CD4-positive, alpha-beta T cell (primary cell): Measurements from ENCODE around the gene GBP5. TPM values are rescaled to one million over a fixed set of nuclear protein-coding genes. Genes with fewer than 3 reads are reported as not detected.

Experiments used
- ATAC-seq: fragments of 200-7000 bp; cut with Tn5 transposase; one replicate; pipeline ENCODE4 v1.10.0; 2022; ENCODE audit warnings: mild to moderate bottlenecking; ENCODE audit not compliant: poor library complexity
- CTCF ChIA-PET: fragments of 350-600 bp; sonication (Branson Sonifier 250); formaldehyde crosslinking; loops from one replicate; lab custom pipeline; 2021; ENCODE audit warnings: antibody characterized with exemption, inconsistent platforms; lab: Charles Lee
- POLR2A ChIA-PET: fragments of 350-600 bp; sonication (Branson Sonifier 250); formaldehyde crosslinking; loops from one replicate; lab custom pipeline; 2021; ENCODE audit warnings: antibody characterized with exemption, inconsistent platforms; lab: Charles Lee
- DNase-seq, 14 experiments: peaks; one replicate each; pipeline ENCODE4 v3.0.0-alpha.2; 2013 to 2020; ENCODE audit warnings: mixed read lengths in 2 of 14
- H3K27ac ChIP-seq, 2 donors: one replicate each; pipeline versions ENCODE4 v1.5.1 to v1.7.0; 2013; ENCODE audit warnings: low read length in 2 of 2, low read depth in 1 of 2, mild to moderate bottlenecking in 1 of 2
- H3K27me3 ChIP-seq, 2 experiments: 1 replicate in 1 of 2; 2 replicates in 1 of 2; pipeline versions ENCODE4 v1.6.1 to v1.7.0; 2013; ENCODE audit warnings: low read length in 2 of 2, control low read depth in 1 of 2, mild to moderate bottlenecking in 1 of 2, moderate library complexity in 1 of 2; ENCODE audit not compliant: insufficient read depth in 2 of 2, control insufficient read depth in 1 of 2
- H3K36me3 ChIP-seq: one replicate; pipeline ENCODE4 v1.6.1; 2013; ENCODE audit warnings: low read length, control low read depth; ENCODE audit not compliant: insufficient read depth
- H3K4me1 ChIP-seq: one replicate; pipeline ENCODE4 v1.6.1; 2013; ENCODE audit warnings: low read length, control low read depth; ENCODE audit not compliant: insufficient read depth
- H3K4me3 ChIP-seq: one replicate; pipeline ENCODE4 v1.5.1; 2013; ENCODE audit warnings: mild to moderate bottlenecking, low read length, moderate library complexity
- H3K9me3 ChIP-seq, 2 experiments: 1 replicate in 1 of 2; 2 replicates in 1 of 2; pipeline versions ENCODE4 v1.6.1 to v1.7.0; 2013; ENCODE audit warnings: low read length in 2 of 2, mild to moderate bottlenecking in 2 of 2, control low read depth in 1 of 2, moderate library complexity in 1 of 2; ENCODE audit not compliant: control insufficient read depth in 1 of 2, insufficient read depth in 1 of 2
- H3K27ac Mint-ChIP-seq: one replicate; pipeline ENCODE4 v1.8.0; 2020; ENCODE audit warnings: mixed read lengths
- H3K27me3 Mint-ChIP-seq: one replicate; pipeline ENCODE4 v1.8.0; 2021; ENCODE audit warnings: mixed read lengths
- H3K36me3 Mint-ChIP-seq: one replicate; pipeline ENCODE4 v1.8.0; 2021; ENCODE audit warnings: low read depth, mixed read lengths
- H3K4me1 Mint-ChIP-seq: one replicate; pipeline ENCODE4 v1.8.0; 2021; ENCODE audit warnings: low read depth, mixed read lengths
- H3K4me3 Mint-ChIP-seq: one replicate; pipeline ENCODE4 v1.8.0; 2020; ENCODE audit warnings: mild to moderate bottlenecking, mixed read lengths
- H3K9me3 Mint-ChIP-seq: one replicate; pipeline ENCODE4 v1.8.0; 2020; ENCODE audit warnings: mixed read lengths
- intact Hi-C, 2 experiments: fragments of 100-400 bp; cut with DNase I in 1 of 2; cut with micrococcal nuclease in 1 of 2; formaldehyde crosslinking; loops; one replicate each; pipeline versions ENCODE4 v1.15.1 to v1.9.0; 2023 to 2025; cut with DNase I, micrococcal nuclease
- total RNA-seq, 174 experiments: library from RNA in 2 of 174; stranded (reverse) in 2 of 174; gene quantifications; one replicate each; pipeline ENCODE4 v1.2.3 and lab custom pipeline; 2021 to 2026
- TF ChIP-seq, protein P1 (sequence below): fragments of 200-600 bp; IDR thresholded peaks from one replicate; pipeline ENCODE4 v1.8.0; 2022; ENCODE audit warnings: antibody characterized with exemption, mild to moderate bottlenecking

The GBP5 gene
- total RNA-seq, 2 experiments from 2014 or later: 51.4 to 52.9 TPM

- no peak for ATAC-seq
- Mint-ChIP-seq H3K36me3 (peaks cover 63% of the 10 kb centered on the region), H3K27me3 (no peaks in the 10 kb centered on the region), H3K4me1 (peaks cover 82% of the 10 kb centered on the region), H3K9me3 (peaks cover 2% of the 10 kb centered on the region), H3K4me3 (peak overlapping the region; percentile 88), H3K27ac (peak overlapping the region; percentile 89)
- ChIA-PET POLR2A (interaction anchor here (0.6 to 10.5 kb wide), 9 partner anchors 10 to 345 kb away, joined by 3 to 154 read pairs (median 27); partner anchors contain the start of genes GBP2 and GBP4), CTCF (interaction anchor here (0.7 kb wide), 1 partner anchor 28 kb away, joined by 3 read pairs; no protein-coding TSS in a partner anchor)
- TF ChIP-seq, protein P1, sequence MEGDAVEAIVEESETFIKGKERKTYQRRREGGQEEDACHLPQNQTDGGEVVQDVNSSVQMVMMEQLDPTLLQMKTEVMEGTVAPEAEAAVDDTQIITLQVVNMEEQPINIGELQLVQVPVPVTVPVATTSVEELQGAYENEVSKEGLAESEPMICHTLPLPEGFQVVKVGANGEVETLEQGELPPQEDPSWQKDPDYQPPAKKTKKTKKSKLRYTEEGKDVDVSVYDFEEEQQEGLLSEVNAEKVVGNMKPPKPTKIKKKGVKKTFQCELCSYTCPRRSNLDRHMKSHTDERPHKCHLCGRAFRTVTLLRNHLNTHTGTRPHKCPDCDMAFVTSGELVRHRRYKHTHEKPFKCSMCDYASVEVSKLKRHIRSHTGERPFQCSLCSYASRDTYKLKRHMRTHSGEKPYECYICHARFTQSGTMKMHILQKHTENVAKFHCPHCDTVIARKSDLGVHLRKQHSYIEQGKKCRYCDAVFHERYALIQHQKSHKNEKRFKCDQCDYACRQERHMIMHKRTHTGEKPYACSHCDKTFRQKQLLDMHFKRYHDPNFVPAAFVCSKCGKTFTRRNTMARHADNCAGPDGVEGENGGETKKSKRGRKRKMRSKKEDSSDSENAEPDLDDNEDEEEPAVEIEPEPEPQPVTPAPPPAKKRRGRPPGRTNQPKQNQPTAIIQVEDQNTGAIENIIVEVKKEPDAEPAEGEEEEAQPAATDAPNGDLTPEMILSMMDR: no peak
- peaks cover 24% of the 10 kb centered on the region for H3K4me1 ChIP-seq
- H3K4me3 ChIP-seq: peak overlapping the region; percentile 71
- DNase-seq: peak in 1 of 14 experiments; percentile 33
- peaks cover 37% of the 10 kb centered on the region for H3K36me3 ChIP-seq
- H3K27me3 ChIP-seq: no peaks in the 10 kb centered on the region
- H3K9me3 ChIP-seq: peaks cover 0 to 8% of the 10 kb centered on the region in 2 experiments
- no peak overlapping the region for H3K27ac ChIP-seq
- intact Hi-C loops: loop anchor here (5.0 kb wide), 3 partner anchors 42 to 283 kb away; partner anchors contain the start of gene GBP4 (in 1 of the 2)
Observed at GRCh38 chr1:89270423-89270822, 2.2 kb downstream of the GBP5 start.

DNA sequence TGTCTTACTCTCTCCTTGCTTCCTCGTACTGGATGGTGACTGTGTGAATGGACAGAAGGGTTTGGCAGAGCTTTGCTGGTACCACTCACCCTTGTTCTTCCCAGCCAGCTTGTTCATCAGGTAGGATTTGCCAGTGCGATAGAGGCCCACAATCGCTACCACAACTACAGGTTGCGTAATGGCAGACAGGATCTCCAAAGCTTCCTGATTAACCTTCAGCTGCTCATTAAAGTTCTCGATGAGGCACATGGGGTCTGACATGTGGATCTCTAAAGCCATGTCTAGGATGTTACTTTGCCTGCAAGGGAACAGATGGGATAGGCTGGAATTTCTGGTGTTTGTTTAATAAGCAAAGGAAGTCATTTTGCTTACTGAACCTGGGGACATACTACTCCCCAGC lies 3.4 kb downstream of the GBP5 start:
- Histone ChIP-seq H3K27me3 (no peaks in the 10 kb centered on the region), H3K27ac (no peak overlapping the region), H3K36me3 (peaks cover 48% of the 10 kb centered on the region), H3K9me3 (peaks cover 0 to 8% of the 10 kb centered on the region in 2 experiments), H3K4me1 (peaks cover 25% of the 10 kb centered on the region), H3K4me3 (peak overlapping the region; percentile 71)
- Mint-ChIP-seq H3K36me3 (peaks cover 74% of the 10 kb centered on the region), H3K4me1 (peaks cover 71% of the 10 kb centered on the region), H3K27ac (peak overlapping the region; percentile 89), H3K27me3 (no peaks in the 10 kb centered on the region), H3K9me3 (peaks cover 2% of the 10 kb centered on the region), H3K4me3 (peak overlapping the region; percentile 72)
- ChIA-PET CTCF (interaction anchor here (0.6 to 1.2 kb wide), 2 partner anchors 152 to 353 kb away, joined by 3 to 4 read pairs; no protein-coding TSS in a partner anchor), POLR2A (interaction anchor here (0.7 to 10.5 kb wide), 6 partner anchors 9 to 142 kb away, joined by 3 to 154 read pairs (median 63); partner anchors contain the start of gene GBP4)
- TF ChIP-seq, protein P1: no peak
- DNase-seq (peak in 1 of 14 experiments; percentile 42), ATAC-seq (no peak)
- intact Hi-C loops: loop anchor here in 1 of 2 experiments (5.0 kb wide), 1 partner anchor 67 kb away; no protein-coding TSS in a partner anchor

GRCh38 chr1:89262643-89263042 lies 10.0 kb downstream of the GBP5 start:
- intact Hi-C loops: no loop called here
- ChIA-PET POLR2A (interaction anchor here (1.0 kb wide), 1 partner anchor 136 kb away, joined by 3 read pairs; no protein-coding TSS in a partner anchor), CTCF (no interaction called here)
- H3K9me3 ChIP-seq: no peaks in the 10 kb centered on the region
- DNase-seq (no peak), ATAC-seq (no peak)
- Mint-ChIP-seq H3K4me1 (peaks cover 70% of the 10 kb centered on the region), H3K27ac (peak overlapping the region; percentile 15), H3K36me3 (peaks cover 79% of the 10 kb centered on the region), H3K9me3 (no peaks in the 10 kb centered on the region), H3K27me3 (no peaks in the 10 kb centered on the region), H3K4me3 (no peak overlapping the region)
- no peak overlapping the region for H3K4me3 ChIP-seq
- H3K27ac ChIP-seq: no peak overlapping the region
- peaks cover 66% of the 10 kb centered on the region for H3K36me3 ChIP-seq
- H3K27me3 ChIP-seq: no peaks in the 10 kb centered on the region
- TF ChIP-seq, protein P1: no peak
- H3K4me1 ChIP-seq: peaks cover 35% of the 10 kb centered on the region
